HG02981 (cell line): ENCODE data around the gene KIF3B.
"Not testable (repeated sequence)": the region's sequence is repeated elsewhere in the genome, so short reads cannot be mapped to it uniquely, and the experiment has no call there.

Experiments
- ATAC-seq: cut with Tn5 transposase; IDR thresholded peaks from one replicate; pipeline ENCODE4 v1.9.1; 2021; ENCODE audit warnings: mild to moderate bottlenecking, moderate library complexity; ENCODE audit not compliant: unreplicated experiment

The KIF3B gene

DNA sequence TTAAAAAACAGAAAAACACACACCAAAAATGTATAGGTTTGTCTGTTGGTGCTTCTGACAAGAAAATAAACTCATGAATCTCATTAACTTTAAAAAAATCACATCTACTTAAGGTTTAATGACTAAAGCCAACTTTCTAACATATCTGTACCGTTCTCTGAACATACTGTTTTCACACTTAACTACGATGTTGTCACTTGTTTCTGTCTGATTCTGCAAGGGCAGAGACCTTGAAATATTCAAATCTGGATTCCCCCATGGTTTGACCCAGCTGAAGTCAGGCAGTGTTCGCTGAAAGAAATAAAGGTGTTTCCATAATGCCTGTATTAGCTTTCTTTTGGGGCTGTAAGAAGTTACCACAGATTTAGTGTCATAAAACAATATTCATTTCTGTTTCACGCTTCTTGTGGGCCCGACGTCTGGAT lies 78.0 kb downstream of the KIF3B start:
- ATAC-seq, result no peak

DNA sequence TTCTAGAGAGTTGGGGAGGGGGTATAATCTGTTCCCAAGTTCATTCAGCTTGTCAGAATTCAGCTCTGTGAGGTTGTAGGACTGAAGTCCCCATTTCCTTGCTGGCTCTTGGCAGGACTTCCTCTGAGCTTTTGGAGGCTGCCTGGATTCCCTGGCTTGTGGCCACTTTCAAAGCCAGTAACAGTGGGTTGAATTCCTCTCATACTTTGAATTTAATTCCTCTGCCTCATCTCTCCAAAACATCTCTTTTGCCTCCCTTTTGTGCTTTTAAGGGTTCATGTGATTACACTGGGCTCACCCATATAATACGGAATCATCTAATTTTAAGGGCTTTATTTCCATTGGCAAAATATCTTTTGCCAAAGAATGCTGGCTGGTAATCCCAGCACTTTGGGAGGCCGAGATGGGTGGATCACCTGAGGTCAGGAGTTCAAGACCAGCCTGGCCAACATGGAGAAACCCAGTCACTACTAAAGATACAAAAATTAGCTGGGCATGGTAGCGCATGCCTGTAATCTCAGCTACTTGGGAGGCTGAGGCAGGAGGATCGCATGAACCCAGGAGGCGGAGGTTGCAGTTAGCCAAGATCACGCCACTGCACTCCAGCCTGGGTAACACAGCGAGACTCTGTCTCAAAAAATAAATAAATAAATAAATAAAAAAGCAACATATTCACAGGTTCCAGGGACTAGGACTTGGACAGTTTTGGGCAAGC lies 78.6 kb downstream of the KIF3B start:
- not testable (repeated sequence) for ATAC-seq

DNA sequence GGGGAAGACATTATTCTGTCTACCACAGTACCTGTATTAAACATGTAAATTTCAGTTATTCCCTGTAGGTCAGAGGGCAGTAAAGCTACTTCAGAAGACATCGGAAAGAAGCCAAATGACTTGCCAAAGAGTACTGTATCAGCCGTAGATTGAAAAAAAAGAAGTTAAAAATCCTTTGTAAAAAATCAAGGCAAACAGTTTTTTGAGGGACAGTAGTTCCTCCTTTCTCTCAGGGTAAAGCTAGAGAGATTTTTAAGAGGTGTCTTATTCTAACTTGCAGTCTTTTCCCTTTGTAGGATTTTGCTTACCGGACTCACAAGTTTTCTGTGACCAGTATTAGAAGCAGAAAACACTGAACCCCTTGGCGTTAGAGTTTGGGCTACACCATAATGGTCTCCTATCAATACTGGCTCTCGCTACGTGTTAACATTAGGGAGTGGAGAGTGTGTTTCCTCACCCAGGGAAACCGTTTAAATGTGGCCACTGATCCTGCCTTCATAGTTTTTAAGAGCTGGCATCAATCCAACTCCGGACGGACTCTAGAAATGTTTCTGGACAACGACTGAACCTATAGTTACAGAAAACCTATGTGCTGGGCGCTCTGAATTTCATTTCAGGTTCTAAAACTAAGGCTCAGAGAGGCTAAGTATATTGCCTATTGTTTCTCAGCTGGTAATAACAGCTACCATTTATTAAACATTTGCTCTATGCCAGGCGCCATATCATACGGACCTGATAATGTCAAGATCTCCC lies 79.3 kb downstream of the KIF3B start:
- no peak for ATAC-seq

DNA sequence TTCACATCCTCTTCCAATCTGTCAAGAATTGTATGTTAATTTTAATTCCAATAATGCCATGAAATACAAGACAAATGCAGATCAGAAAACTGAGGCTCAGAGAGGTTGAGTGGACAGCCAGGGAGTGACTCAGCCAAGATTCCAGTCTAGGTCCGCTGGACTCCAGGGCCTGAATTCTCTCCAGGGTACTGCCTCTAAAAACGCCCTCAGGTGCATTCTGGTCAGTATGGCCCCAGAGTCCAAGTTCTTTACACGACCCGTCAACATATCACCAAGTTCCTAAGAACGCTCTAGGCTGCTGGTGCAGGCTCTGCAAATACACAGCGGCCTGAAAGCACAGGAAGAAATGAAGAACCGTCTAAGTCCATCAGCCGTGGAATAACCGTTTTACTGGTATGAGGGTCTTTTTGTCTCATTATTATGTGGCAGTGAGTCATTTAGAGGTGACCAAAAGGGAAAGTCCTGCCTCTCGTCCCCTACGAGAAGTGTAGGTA lies 80.0 kb downstream of the KIF3B start:
- ATAC-seq, result no peak

DNA sequence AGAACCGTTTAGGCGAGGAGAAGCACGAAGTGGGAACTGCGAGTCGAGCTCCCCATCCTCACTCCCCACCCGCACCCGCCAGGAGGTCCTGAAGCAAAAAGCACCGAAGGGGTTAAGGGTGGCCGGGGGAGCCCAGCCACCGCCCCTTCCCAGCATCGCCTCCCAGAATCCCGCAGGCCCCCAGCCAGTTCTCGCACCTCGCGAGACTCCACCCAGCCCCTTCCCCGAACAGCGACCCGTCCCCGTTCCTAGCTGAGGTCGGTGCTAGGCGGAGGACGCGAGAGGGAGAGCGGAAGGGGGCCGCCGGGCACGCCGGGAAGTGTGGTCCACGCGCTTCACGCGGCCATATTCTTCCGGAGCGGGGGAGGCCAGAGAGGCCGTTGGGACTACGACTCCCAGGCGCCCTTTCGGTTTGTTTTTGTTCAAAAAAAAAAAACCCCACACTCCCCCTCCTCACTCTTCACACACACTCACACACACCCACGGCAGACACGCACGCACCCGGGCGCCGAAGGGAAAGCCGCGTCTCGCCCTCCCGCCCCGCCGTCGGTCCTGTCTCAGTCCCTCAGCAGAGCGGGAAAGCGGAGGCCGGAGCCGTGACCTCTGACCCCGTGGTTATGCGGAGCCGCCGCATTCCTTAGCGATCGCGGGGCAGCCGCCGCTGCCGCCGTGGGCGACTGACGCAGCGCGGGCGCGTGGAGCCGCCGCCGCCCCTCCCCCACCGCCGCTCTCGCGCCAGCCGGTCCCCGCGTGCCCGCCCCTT lies 80.6 kb downstream of the KIF3B start, which contains the start of gene ASXL1:
ASXL1 (plus strand) TSS at position 463 of the 763 bp plus-strand sequence. CDS start 445 bp downstream, outside the sequence.
- peak; percentile 76 for ATAC-seq

DNA sequence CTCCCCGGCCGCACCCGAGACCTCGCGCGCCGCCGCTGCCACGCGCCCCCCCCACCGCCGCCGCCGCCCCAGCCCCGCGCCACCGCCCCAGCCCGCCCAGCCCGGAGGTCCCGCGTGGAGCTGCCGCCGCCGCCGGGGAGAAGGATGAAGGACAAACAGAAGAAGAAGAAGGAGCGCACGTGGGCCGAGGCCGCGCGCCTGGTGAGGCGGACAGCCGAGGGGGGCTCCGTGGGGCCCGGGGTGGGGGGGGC lies 81.1 kb downstream of the KIF3B start:
- ATAC-seq, result no peak

DNA sequence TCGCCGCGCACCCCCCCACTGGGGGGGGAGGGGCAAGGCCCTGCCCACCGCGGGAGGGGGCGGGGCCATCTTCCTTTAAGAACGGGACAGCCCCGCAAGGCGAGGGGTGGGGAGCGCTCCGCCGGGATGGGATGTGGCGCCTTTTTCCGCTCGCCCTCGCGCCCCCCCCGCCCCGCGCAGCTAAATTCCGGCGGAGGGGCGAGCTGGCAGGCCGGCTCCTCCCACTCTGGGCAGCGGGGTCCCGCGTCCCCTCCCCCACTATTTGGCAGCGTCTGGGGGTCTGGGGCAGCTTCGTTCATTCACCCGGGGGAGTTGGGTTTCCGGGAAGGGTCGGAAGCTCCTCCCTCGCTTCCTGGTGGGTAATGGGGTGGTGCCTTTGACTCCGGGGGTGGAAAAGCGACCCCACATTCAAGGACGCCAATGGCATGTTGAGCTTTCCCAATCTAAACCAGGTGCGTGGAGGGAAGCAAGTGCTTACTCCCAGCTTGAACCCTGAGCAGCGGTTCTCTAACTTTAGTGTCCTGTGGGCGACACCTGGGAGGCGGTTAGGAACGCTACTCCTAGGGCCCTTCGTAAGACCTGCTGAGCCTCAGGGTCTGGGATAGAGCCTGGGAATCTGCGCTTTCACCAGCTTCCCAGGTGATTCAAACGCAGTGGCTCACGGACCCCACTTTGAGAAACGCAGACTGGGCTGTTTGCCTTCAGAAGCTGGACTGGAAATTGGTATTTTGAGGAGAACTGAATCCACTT lies 81.6 kb downstream of the KIF3B start:
- ATAC-seq, result no peak

DNA sequence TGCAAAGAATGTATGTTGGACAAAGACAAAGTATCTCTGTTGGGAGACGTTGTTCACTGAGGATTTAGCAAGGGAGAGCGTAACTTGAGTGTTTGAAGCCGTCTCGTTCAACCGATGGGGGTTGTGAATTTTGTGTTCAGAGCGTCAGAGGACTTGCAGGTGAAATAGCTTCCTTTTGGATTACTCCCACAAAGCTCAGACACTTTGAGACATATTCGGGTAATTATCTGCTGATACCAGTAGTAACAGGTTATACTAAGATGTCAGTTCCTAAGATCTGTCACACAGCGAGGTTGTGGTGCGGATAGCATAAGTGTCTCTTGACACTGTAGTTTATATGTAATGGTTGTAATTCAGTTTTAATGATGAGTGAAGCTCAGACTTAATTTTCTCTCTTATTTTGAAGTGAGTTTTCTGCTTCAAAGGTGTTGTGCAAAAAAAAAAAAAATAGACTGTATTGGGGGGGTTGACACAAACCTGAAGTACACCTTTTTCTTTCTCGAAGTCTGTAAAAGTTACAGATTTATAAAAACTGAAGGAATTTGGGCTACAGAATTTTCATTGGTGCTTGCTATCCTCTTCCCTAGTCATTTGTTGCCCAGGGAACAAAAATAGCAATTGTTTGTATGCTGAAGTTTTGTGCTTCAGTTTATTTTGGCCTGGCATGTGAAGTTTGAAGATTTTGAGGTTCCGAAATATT lies 82.3 kb downstream of the KIF3B start:
- ATAC-seq, result no peak

DNA sequence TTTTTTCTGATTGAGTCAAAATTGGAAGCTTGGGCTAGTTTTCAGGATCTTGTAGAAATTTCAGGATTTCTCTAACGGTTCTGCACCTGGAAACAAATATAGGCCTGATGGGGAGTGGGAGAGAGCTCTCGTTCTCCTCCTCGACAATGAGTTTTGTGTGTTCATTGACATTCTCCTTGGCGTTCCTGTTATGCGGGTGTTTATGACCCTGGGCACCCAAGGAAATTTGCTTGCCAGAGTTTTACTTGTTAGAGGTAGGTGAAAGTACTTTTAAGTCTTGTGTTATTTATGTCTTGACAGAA lies 82.8 kb downstream of the KIF3B start:
- no peak for ATAC-seq

DNA sequence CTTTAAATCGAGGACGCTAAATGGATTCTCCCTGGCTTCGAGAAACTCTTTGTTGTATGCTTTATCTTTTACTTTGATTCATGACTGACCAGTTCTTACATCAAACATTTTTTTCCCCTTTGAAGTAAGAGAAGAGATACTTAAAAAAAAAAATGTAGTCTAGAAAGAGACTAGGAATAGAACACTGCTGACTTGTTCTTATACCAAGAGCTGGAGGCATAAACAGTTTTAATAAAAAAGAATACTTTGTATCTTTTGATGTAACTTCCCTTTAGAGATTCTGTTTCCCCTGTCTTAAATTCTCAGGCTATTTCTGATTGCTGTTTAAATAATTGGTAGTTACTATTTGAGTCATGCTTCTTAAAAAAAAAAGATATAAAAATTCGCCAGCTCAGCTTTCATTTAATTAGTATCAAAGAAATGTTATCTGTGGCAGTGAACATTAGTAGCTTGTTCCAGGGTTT lies 85.5 kb downstream of the KIF3B start:
- no peak for ATAC-seq

DNA sequence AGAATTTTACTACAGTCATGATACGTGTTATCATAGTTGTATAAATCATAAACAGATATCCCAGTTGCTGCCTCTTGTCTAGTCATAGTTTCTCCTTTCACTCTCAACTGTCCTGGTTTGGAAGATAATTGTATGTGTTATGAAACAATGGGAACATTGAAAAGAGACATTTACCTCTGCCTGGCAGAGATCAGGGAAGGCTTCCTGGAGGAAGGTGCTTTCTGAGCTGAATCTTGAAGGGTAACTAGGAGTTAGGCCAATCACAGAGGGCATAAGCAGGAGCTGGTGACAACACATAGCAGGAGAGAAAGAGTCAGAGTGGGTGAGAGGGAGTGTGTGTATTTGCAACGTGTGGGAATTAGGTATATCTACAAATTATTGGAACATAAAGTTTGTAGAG lies 86.0 kb downstream of the KIF3B start:
- ATAC-seq, result no peak

DNA sequence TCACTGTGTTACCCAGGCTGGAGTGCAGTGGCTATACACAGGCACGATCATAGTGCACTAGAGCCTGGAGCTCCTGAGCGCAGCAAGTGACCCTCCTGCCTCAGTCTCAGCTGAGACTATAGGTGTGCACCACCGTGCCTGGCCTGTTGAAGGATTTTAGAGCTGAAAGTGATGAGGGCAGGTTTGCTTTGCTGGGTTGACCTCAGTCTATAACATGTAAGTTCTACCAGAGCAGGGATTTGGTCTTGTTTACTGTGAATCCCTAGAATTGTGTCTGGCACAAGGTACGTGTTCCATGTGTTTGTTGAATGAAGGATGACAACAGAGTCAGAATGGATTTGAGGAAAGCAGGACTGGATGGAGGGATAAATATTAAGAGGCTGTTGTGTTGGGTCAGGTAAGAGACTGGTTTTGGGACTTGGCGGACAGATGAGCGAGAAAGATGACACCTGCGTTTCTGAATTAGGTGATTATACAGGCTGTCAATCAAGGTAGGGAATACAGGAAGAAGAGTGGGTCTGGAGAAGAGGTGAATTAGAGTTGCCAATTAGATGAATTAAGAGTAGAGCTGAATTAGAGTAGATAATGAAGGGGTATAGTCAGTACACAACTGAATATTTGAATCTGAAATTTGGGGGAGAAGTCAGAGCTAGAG lies 87.2 kb downstream of the KIF3B start:
- no peak for ATAC-seq

DNA sequence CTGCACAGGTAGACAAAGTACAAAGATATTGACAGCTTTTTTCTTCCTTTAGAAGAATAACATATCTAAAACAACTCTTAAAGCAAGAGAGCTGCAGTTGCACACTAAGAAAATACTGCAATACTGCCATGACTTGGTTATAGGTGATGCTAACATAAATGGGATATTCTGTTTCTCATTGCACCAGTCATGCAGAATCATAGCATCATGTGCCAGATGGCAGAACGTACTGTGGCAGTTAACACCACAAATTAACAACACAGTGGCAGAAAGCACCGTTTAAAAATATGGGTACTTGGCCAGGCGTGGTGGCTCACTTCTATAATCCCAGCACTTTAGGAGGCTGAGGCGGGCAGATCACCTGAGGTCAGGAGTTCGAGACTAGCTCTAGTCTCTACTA lies 88.1 kb downstream of the KIF3B start:
- ATAC-seq, result no peak

DNA sequence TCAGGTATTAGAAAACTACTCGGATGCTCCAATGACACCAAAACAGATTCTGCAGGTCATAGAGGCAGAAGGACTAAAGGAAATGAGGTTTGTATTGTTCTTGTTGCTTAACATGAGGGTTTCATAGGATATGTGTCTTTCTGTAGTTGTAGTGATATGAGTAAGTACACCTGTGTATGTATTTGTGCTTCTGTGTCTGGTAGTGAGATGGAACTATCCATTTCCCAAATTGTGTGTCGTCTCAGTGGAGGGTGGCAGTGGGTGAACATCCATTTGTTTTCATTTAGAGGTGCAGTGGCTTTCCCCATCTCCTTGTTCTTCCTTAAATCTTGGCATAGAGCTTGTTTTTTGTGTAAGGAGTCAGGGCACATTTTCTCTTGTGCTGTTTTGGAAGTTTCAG lies 88.9 kb downstream of the KIF3B start:
- no peak for ATAC-seq

DNA sequence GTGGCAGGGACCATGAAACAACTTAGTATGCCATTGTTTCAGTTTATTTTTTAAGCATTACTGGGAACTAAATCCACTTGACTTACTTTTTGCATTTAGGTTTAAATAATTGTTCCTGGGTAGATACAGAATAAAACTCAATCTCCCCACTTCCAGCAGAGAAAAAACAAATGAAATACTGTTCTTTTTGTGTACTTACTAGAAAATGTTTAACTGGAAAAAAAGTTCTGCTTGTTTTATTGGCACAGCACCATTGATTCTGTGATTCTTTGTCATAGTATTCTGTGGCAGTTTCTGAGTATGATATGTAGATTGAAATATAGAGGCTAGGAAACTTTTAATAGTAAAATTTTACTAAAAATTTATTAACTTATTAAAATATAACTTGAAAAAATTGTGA lies 90.9 kb downstream of the KIF3B start:
- ATAC-seq, result no peak

DNA sequence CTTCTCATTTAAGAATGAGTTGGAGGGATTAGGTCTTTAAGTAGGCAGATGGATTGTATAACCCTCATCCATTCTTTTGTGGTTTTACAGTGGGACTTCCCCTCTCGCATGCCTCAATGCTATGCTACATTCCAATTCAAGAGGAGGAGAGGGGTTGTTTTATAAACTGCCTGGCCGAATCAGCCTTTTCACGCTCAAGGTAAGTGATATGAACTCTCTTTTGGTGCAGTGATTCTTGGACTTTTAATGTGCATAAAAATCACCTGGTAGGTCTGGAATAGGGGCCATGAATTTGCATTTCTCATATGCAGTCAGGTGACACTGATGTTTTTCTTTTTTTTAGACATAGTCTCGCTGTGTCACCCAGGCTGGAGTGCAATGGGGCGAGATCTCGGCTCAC lies 91.5 kb downstream of the KIF3B start:
- no peak for ATAC-seq

DNA sequence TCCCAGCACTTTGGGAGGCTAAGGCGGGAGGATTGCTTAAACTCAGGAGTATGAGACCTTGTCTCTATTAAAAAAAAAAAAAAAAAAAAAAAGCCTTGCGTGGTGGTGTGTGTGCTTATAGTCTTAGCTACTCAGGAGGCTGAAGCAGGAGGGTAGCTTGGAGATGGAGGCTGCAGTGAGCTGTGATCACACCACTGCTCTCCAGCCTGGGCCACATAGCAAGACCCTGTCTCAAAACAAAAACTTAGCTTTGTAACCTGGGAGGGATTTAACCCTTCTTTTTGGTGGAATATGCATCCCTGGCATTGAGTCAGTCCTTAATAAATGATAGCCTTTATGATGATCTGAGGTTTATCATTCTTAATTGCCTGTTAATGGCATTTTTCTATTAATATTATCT lies 93.4 kb downstream of the KIF3B start:
- no peak for ATAC-seq

DNA sequence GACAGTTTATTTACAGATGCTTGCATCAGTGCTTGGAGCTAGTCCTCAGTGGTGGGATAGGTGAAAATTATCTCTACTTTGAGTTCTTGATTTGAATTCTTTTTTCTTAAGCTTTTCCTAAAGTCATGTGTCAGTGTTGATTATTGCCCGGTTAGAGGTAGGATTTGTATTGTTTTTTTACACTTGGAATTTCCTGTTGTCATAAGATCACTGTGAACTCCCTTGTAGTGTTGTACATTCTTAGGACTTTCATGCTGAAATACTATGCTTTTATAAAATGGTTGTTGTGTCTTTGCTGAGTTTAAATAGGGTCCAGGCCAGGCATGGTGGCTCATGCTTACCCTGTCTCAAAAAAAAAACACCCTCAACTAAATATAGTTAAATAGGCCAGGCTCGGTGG lies 101.0 kb downstream of the KIF3B start:
- no peak for ATAC-seq

DNA sequence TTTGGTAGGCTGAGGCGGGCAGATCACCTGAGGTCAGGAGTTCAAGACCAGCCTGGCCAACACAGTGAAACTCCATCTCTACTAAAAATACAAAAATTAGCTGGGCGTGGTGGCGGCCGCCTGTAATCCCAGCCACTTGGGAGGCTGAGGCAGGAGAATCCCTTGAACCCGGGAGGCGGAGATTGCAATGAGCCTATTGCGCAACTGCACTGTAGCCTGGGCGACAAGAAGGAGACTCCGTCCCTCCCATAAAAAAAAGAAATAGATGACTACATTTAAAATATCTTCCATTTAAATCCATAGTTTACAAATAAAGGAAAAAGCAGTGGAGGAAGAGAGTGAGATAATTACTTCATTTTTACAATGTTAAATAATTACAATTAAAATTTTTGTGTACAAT lies 102.6 kb downstream of the KIF3B start:
- ATAC-seq, result not testable (repeated sequence)

DNA sequence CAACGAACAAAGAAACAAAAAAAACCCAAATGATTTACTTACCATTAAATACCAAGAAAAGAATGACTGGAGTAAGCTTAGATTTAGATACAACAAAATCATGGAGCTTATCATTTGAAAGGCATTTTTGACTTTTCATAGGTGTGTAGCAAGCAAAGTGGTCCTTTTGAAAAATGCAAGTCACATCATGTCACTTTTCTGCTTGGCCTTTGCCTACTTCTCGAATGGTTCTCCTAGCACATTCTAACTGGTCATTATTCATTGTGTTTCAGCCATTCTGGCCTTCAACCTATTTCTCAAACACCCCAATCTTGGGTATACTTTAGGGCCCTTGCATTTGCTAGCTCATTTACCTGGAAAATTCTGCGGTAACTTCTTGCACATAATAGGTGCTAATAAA lies 103.3 kb downstream of the KIF3B start:
- ATAC-seq, result no peak
